HEK293 (cell line): Measurements from ENCODE around the gene PPP6R1.

Experiments
- HOXC10 ChIP-seq: sonication (generic); formaldehyde crosslinking; IDR thresholded peaks from 2 replicates; pipeline ENCODE4 v1.8.1; 2023; ENCODE audit warnings: mild to moderate bottlenecking, missing genetic modification reagents
- KLF1 ChIP-seq: fragments of 450-650 bp; formaldehyde crosslinking; IDR thresholded peaks from 2 replicates; pipeline ENCODE4 v1.5.1; 2016; ENCODE audit warnings: missing biosample characterization, missing genetic modification characterization
- KLF10 ChIP-seq: fragments of 450-650 bp; IDR thresholded peaks from 2 replicates; pipeline ENCODE4 v1.5.1; 2018; ENCODE audit warnings: missing biosample characterization, mild to moderate bottlenecking, missing genetic modification characterization
- KLF7 ChIP-seq: fragments of 450-650 bp; formaldehyde crosslinking; IDR thresholded peaks from 2 replicates; pipeline ENCODE4 v1.5.1; 2016; ENCODE audit warnings: missing biosample characterization, missing genetic modification characterization, borderline replicate concordance
- KLF8 ChIP-seq: fragments of 450-650 bp; formaldehyde crosslinking; IDR thresholded peaks from 2 replicates; pipeline ENCODE4 v1.5.1; 2016; ENCODE audit warnings: missing biosample characterization, missing genetic modification characterization
- KLF9 ChIP-seq: fragments of 450-650 bp; formaldehyde crosslinking; IDR thresholded peaks from 2 replicates; pipeline ENCODE4 v1.5.1; 2016; ENCODE audit warnings: missing biosample characterization, missing genetic modification characterization, low read depth
- SP3 ChIP-seq: fragments of 450-650 bp; formaldehyde crosslinking; IDR thresholded peaks from 2 replicates; pipeline ENCODE4 v1.5.1; 2016; ENCODE audit warnings: missing biosample characterization, missing genetic modification characterization
- TCF7L2 ChIP-seq: IDR thresholded peaks from 2 replicates; pipeline ENCODE4 v1.6.1; 2011; ENCODE audit warnings: low read depth, mild to moderate bottlenecking, inconsistent platforms, low read length, moderate library complexity, borderline replicate concordance
- WT1 ChIP-seq: fragments of 450-650 bp; formaldehyde crosslinking; IDR thresholded peaks from 2 replicates; pipeline ENCODE4 v1.5.1; 2016; ENCODE audit warnings: missing biosample characterization, missing genetic modification characterization
- ZBTB21 ChIP-seq: fragments of 450-650 bp; formaldehyde crosslinking; IDR thresholded peaks from 2 replicates; pipeline ENCODE4 v1.5.1; 2017; ENCODE audit warnings: missing biosample characterization, missing genetic modification characterization
- ZNF10 ChIP-seq: fragments of 450-650 bp; formaldehyde crosslinking; IDR thresholded peaks from 2 replicates; pipeline ENCODE4 v1.5.1; 2017; ENCODE audit warnings: missing biosample characterization, missing genetic modification characterization
- ZNF157 ChIP-seq: fragments of 450-650 bp; formaldehyde crosslinking; IDR thresholded peaks from 2 replicates; pipeline ENCODE4 v1.5.1; 2016; ENCODE audit warnings: missing biosample characterization, missing genetic modification characterization
- ZNF239 ChIP-seq: fragments of 450-650 bp; formaldehyde crosslinking; IDR thresholded peaks from 2 replicates; pipeline ENCODE4 v1.5.1; 2016; ENCODE audit warnings: missing biosample characterization, missing genetic modification characterization
- ZNF24 ChIP-seq: fragments of 450-650 bp; formaldehyde crosslinking; IDR thresholded peaks from 2 replicates; pipeline ENCODE4 v1.5.1; 2016; ENCODE audit warnings: missing biosample characterization, missing genetic modification characterization
- ZNF391 ChIP-seq: fragments of 450-650 bp; formaldehyde crosslinking; IDR thresholded peaks from 2 replicates; pipeline ENCODE4 v1.5.1; 2016; ENCODE audit warnings: low read depth, missing biosample characterization, missing genetic modification characterization, borderline replicate concordance
- ZNF394 ChIP-seq: fragments of 450-650 bp; formaldehyde crosslinking; IDR thresholded peaks from 2 replicates; pipeline ENCODE4 v1.5.1; 2016; ENCODE audit warnings: missing biosample characterization, missing genetic modification characterization, mild to moderate bottlenecking, moderate library complexity, borderline replicate concordance
- ZNF501 ChIP-seq: fragments of 450-650 bp; formaldehyde crosslinking; IDR thresholded peaks from 2 replicates; pipeline ENCODE4 v1.5.1; 2016; ENCODE audit warnings: missing biosample characterization, missing genetic modification characterization
- ZNF629 ChIP-seq: fragments of 450-650 bp; formaldehyde crosslinking; IDR thresholded peaks from 2 replicates; pipeline ENCODE4 v1.5.1; 2017; ENCODE audit warnings: missing biosample characterization, missing genetic modification characterization
- ZNF660 ChIP-seq: fragments of 450-650 bp; IDR thresholded peaks from 2 replicates; pipeline ENCODE4 v1.5.1; 2018; ENCODE audit warnings: missing biosample characterization, mild to moderate bottlenecking, missing genetic modification characterization
- ZNF792 ChIP-seq: fragments of 450-650 bp; formaldehyde crosslinking; IDR thresholded peaks from 2 replicates; pipeline ENCODE4 v1.5.1; 2016; ENCODE audit warnings: missing biosample characterization, missing genetic modification characterization
- TF ChIP-seq, protein P1 (sequence below): fragments of 450-650 bp; formaldehyde crosslinking; IDR thresholded peaks from 2 replicates; pipeline ENCODE4 v1.5.1; 2016; ENCODE audit warnings: missing biosample characterization, missing genetic modification characterization
- TF ChIP-seq, protein P2 (sequence below): fragments of 450-650 bp; formaldehyde crosslinking; conservative IDR thresholded peaks from 2 replicates; pipeline ENCODE4 v1.5.1; 2016; ENCODE audit warnings: low read depth, missing biosample characterization, missing genetic modification characterization
- TF ChIP-seq, protein P3 (sequence below): fragments of 450-650 bp; formaldehyde crosslinking; IDR thresholded peaks from 2 replicates; pipeline ENCODE4 v1.5.1; 2016; ENCODE audit warnings: missing biosample characterization, missing genetic modification characterization
- TF ChIP-seq, protein P4 (sequence below): fragments of 450-650 bp; IDR thresholded peaks from 2 replicates; pipeline ENCODE4 v1.5.1; 2018; ENCODE audit warnings: missing biosample characterization, mild to moderate bottlenecking, missing genetic modification characterization
- TF ChIP-seq, protein P5 (sequence below): sonication (generic); formaldehyde crosslinking; IDR thresholded peaks from 2 replicates; pipeline ENCODE4 v1.8.1; 2022; ENCODE audit warnings: mild to moderate bottlenecking, moderate library complexity, missing genetic modification reagents

The PPP6R1 gene

DNA sequence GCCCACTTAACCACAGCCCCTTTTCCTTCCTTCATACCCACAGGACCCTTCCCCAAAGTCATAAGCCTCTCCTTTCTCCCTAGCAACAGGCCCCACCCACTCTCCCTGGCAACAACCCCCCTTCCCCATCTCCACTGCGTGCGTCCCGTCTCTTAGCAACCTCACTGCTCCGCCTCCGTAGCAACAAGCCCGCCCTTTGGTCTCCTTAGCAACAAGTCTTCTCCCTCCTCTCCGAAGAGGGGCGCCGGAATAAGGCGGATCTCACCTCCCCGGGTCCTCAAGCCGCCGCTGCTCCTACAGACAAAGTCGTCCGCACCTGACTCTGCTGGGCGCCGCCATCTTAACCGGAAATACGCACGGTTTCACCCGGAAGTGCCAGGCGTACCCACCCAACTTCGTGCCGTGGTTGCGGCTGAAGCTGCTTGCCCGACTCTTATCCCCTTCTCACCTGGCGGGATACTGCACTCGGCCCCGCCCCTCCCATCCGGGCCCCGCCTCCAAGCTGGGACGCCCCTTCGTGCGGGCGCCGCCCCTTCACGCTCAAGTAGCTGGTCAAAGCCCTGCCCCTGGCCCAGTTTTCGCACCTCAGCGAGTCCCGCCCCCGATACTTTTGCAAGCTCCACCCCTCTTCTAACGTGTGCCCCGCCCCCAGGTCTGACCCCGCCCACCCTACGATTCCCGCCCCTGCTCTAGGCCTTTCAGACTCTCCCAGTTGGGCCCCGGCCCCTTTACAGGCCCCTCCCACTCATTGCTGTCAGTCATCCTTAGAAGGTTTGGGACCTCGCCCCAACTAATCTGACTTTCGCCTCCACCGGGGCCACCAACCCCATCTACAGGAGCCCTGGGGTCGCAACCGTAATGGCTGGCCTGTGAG lies 21.2 kb upstream of the PPP6R1 start, which contains the start of gene HSPBP1 (continued):
- TF ChIP-seq, protein P1, sequence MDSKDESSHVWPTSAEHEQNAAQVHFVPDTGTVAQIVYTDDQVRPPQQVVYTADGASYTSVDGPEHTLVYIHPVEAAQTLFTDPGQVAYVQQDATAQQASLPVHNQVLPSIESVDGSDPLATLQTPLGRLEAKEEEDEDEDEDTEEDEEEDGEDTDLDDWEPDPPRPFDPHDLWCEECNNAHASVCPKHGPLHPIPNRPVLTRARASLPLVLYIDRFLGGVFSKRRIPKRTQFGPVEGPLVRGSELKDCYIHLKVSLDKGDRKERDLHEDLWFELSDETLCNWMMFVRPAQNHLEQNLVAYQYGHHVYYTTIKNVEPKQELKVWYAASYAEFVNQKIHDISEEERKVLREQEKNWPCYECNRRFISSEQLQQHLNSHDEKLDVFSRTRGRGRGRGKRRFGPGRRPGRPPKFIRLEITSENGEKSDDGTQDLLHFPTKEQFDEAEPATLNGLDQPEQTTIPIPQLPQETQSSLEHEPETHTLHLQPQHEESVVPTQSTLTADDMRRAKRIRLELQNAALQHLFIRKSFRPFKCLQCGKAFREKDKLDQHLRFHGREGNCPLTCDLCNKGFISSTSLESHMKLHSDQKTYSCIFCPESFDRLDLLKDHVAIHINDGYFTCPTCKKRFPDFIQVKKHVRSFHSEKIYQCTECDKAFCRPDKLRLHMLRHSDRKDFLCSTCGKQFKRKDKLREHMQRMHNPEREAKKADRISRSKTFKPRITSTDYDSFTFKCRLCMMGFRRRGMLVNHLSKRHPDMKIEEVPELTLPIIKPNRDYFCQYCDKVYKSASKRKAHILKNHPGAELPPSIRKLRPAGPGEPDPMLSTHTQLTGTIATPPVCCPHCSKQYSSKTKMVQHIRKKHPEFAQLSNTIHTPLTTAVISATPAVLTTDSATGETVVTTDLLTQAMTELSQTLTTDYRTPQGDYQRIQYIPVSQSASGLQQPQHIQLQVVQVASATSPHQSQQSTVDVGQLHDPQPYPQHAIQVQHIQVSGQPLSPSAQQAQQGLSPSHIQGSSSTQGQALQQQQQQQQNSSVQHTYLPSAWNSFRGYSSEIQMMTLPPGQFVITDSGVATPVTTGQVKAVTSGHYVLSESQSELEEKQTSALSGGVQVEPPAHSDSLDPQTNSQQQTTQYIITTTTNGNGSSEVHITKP, result peak; percentile 92
- TF ChIP-seq KLF7 (tag by site-specific recombination) (peak; percentile 72; the same call in 1 of the 2 replicates), KLF1 (tag by site-specific recombination) (peak; percentile 84), ZNF10 (peak; percentile 46; the same call in 1 of the 2 replicates), KLF9 (tag by site-specific recombination) (peak; percentile 93), ZNF629 (tag by site-specific recombination) (peak; percentile 95), ZBTB21 (peak; percentile 87), ZNF239 (tag by site-specific recombination) (0 out of 2 replicates have a peak, but pooled peaks have one; percentile 31), KLF8 (tag by site-specific recombination) (peak; percentile 90), ZNF391 (tag by site-specific recombination) (peak; percentile 57; the same call in 1 of the 2 replicates), SP3 (tag by site-specific recombination) (peak; percentile 98), HOXC10 (0 out of 2 replicates have a peak, but pooled peaks have one; percentile 79), TCF7L2 (no peak), ZNF792 (tag by site-specific recombination) (no peak), WT1 (tag by site-specific recombination) (peak; percentile 29; the same call in 1 of the 2 replicates), ZNF501 (tag by site-specific recombination) (peak; percentile 59; the same call in 1 of the 2 replicates), KLF10 (peak; percentile 83), ZNF660 (tag by site-specific recombination) (peak; percentile 74), ZNF394 (tag by site-specific recombination) (0 out of 2 replicates have a peak, but pooled peaks have one; percentile 40), ZNF157 (tag by site-specific recombination) (0 out of 2 replicates have a peak, but pooled peaks have one; percentile 33), ZNF24 (tag by site-specific recombination) (0 out of 2 replicates have a peak, but pooled peaks have one; percentile 39)
- TF ChIP-seq, protein P2, sequence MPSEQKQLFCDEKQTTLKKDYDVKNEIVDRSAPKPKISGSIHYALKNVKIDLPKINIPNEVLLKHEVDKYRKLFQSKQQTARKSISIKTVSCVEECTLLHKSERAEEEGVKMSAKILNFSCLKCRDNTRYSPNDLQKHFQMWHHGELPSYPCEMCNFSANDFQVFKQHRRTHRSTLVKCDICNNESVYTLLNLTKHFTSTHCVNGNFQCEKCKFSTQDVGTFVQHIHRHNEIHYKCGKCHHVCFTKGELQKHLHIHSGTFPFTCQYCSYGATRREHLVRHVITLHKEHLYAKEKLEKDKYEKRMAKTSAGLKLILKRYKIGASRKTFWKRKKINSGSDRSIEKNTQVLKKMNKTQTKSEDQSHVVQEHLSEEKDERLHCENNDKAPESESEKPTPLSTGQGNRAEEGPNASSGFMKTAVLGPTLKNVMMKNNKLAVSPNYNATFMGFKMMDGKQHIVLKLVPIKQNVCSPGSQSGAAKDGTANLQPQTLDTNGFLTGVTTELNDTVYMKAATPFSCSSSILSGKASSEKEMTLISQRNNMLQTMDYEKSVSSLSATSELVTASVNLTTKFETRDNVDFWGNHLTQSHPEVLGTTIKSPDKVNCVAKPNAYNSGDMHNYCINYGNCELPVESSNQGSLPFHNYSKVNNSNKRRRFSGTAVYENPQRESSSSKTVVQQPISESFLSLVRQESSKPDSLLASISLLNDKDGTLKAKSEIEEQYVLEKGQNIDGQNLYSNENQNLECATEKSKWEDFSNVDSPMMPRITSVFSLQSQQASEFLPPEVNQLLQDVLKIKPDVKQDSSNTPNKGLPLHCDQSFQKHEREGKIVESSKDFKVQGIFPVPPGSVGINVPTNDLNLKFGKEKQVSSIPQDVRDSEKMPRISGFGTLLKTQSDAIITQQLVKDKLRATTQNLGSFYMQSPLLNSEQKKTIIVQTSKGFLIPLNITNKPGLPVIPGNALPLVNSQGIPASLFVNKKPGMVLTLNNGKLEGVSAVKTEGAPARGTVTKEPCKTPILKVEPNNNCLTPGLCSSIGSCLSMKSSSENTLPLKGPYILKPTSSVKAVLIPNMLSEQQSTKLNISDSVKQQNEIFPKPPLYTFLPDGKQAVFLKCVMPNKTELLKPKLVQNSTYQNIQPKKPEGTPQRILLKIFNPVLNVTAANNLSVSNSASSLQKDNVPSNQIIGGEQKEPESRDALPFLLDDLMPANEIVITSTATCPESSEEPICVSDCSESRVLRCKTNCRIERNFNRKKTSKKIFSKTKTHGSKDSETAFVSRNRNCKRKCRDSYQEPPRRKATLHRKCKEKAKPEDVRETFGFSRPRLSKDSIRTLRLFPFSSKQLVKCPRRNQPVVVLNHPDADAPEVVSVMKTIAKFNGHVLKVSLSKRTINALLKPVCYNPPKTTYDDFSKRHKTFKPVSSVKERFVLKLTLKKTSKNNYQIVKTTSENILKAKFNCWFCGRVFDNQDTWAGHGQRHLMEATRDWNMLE (tag by site-specific recombination), result peak; percentile 98
- TF ChIP-seq, protein P3, sequence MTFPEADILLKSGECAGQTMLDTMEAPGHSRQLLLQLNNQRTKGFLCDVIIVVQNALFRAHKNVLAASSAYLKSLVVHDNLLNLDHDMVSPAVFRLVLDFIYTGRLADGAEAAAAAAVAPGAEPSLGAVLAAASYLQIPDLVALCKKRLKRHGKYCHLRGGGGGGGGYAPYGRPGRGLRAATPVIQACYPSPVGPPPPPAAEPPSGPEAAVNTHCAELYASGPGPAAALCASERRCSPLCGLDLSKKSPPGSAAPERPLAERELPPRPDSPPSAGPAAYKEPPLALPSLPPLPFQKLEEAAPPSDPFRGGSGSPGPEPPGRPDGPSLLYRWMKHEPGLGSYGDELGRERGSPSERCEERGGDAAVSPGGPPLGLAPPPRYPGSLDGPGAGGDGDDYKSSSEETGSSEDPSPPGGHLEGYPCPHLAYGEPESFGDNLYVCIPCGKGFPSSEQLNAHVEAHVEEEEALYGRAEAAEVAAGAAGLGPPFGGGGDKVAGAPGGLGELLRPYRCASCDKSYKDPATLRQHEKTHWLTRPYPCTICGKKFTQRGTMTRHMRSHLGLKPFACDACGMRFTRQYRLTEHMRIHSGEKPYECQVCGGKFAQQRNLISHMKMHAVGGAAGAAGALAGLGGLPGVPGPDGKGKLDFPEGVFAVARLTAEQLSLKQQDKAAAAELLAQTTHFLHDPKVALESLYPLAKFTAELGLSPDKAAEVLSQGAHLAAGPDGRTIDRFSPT (tag by site-specific recombination), result peak; percentile 97
- TF ChIP-seq, protein P4, sequence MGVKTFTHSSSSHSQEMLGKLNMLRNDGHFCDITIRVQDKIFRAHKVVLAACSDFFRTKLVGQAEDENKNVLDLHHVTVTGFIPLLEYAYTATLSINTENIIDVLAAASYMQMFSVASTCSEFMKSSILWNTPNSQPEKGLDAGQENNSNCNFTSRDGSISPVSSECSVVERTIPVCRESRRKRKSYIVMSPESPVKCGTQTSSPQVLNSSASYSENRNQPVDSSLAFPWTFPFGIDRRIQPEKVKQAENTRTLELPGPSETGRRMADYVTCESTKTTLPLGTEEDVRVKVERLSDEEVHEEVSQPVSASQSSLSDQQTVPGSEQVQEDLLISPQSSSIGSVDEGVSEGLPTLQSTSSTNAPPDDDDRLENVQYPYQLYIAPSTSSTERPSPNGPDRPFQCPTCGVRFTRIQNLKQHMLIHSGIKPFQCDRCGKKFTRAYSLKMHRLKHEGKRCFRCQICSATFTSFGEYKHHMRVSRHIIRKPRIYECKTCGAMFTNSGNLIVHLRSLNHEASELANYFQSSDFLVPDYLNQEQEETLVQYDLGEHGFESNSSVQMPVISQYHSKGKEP (tag by site-specific recombination), result no peak
- TF ChIP-seq, protein P5, sequence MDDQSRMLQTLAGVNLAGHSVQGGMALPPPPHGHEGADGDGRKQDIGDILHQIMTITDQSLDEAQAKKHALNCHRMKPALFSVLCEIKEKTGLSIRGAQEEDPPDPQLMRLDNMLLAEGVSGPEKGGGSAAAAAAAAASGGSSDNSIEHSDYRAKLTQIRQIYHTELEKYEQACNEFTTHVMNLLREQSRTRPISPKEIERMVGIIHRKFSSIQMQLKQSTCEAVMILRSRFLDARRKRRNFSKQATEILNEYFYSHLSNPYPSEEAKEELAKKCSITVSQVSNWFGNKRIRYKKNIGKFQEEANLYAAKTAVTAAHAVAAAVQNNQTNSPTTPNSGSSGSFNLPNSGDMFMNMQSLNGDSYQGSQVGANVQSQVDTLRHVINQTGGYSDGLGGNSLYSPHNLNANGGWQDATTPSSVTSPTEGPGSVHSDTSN (CRISPR knock-in tag), result peak; percentile 67; the same call in 1 of the 2 replicates
